GM12872 (cell line): ENCODE measurements around the gene DPF3.

Experiments
- TF ChIP-seq, protein P1 (sequence below): IDR thresholded peaks from 3 replicates; pipeline ENCODE4 v1.5.1; 2011; ENCODE audit warnings: low read depth, mild to moderate bottlenecking, low read length, moderate library complexity; ENCODE audit not compliant: insufficient read depth

Gene DPF3

GRCh38 chr14:72714871-72715214 lies 179.1 kb downstream of the DPF3 start:
- TF ChIP-seq, protein P1, sequence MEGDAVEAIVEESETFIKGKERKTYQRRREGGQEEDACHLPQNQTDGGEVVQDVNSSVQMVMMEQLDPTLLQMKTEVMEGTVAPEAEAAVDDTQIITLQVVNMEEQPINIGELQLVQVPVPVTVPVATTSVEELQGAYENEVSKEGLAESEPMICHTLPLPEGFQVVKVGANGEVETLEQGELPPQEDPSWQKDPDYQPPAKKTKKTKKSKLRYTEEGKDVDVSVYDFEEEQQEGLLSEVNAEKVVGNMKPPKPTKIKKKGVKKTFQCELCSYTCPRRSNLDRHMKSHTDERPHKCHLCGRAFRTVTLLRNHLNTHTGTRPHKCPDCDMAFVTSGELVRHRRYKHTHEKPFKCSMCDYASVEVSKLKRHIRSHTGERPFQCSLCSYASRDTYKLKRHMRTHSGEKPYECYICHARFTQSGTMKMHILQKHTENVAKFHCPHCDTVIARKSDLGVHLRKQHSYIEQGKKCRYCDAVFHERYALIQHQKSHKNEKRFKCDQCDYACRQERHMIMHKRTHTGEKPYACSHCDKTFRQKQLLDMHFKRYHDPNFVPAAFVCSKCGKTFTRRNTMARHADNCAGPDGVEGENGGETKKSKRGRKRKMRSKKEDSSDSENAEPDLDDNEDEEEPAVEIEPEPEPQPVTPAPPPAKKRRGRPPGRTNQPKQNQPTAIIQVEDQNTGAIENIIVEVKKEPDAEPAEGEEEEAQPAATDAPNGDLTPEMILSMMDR = no peak

DNA sequence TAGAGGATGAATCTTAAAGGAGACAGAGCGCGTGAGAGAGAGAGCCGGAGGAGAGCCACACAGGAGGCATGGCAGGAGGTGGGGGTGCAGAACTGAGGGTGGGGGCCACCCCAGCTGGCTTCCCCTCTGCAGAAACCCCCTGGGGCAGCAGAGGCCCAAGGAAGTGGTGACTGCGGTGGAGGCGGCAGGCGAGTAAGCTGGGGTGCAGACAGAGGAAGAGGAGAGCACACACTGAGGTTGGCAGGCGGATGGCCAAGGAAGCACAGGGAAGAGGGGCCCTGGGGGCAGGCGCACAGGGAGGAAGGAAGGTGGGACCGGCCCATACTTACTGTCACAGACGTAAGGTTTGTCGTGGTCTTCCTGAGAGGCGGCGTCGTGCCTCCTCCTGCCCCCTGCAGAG lies 179.8 kb downstream of the DPF3 start:
- TF ChIP-seq, protein P1 = no peak

- TF ChIP-seq, protein P1 = no peak
Measured at GRCh38 chr14:72711936-72712335, 182.0 kb downstream of the DPF3 start.

DNA sequence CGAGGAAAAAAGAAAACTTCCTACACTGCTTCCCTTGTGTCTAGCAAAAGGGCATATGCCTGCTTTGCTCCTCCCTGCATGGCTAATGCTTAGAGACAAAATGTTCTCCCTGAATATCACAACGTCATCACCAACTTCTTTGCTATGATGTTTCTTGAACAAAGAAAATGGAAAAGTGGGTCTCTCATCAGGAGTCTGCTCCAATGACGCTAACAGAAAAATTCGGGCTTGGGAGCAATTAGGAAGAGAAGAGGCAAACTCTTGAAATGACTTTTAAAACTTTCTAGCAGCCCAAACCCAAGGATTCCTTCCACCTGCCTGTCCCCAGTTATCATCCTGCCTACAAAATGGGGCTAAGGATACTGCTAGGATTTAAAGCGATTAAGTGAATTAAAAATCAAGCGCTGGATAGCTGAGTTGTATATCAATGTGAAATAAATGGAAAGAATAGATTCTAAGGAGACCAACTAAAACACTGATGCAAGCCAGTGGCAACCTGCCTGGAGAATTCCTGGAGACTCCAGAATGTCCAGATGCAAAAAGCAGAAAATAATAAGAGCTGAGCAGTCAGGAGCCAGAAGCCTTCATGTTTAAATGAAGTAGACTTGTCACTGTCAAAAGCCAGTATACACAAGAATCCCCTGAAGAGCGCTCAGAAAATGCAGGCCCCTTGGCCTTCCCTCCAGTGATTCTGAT lies 183.8 kb downstream of the DPF3 start:
- TF ChIP-seq, protein P1 = no peak

DNA sequence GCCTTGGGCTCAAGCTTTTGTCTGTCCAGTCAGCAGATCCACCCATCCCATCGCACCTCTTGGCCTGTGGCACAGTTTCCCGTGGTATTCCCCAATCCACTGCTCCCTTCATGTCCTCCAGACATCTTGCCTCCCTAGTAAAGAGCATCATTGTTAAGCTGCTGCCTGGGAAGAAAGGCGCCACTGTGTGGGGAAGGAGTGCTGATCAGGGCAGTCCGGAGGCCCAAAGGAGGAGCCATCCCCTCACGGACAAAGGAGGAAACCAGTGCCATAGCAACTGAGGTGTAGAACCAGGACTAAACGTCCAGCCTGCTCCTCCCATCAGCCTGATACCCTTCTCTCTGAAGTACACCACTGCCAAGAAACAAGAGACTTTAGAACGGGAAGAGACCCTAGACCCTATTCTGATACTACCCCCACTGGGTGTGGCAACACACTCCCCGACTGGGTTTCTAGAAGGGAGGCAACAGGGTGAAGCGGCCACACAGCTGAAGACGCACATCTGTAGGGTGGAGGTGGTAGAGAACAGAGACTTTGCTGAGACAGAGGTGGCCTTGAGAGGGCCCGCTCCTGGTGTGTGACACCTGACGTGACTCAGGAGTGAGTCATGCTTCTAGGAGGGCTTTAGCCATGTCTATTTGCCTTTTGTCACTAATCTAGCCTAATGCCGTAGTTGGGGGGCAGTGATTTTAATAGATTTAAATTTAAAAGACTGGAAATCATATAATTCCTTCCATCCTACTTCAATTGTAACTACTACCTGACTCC lies 185.0 kb downstream of the DPF3 start:
- TF ChIP-seq, protein P1 = no peak

DNA sequence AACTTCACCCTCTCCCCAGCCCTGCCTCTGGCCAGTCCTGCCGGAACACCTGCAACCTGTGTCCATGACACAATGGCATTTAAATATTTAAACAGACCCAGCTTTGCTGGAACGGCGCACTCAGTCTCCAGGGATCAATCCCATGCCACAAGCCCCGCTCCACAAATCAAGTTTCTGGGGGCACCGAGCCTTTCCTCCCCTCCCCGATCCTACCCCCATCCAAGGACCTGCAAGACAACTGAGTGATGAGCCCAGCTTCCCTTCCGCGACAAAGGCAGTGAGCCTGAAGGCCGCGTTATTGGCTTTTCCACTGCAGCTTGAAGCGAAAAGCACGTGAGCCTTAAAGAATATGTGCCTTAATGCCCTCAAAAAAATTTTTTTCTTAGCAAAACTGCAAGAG lies 185.7 kb downstream of the DPF3 start:
- TF ChIP-seq, protein P1 = no peak

DNA sequence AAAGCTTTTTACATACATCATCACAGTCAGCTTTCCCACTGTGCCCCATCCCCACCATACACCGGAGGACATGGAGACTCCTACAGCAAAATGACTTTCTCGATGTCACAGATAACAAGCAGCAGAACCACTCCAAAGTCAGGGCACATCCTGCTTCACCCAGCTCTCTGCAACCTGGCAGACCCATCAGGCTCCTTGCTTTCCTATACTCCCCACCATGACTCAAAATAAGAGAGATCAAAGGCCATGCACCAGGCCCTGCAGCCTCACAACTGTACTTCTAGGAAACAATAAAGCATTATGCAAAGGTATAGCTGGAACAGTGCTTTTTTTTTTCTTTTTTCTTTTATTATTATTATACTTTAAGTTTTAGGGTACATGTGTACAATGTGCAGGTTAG lies 187.4 kb downstream of the DPF3 start:
- TF ChIP-seq, protein P1 = no peak
